ENCODE data around the gene LSG1.
A peak's percentile ranks its signal among the peaks of the same experiment; 100 is the strongest.

LSG1 gene

GRCh38 chr3:194602669-194603171, 69.3 kb downstream of the LSG1 start:
- TF ChIP-seq CTCF (IDR thresholded peaks at IDR 0.05) = no peak
- Histone ChIP-seq H3K9ac (no peak overlapping the region), H3K79me2 (no peaks in the 10 kb centered on the region), H3K27ac (no peak overlapping the region), H2AFZ (no peak overlapping the region), H3K4me3 (ENCODE audit: low read depth, low read length) (no peak overlapping the region), H3K27me3 (ENCODE audit: control insufficient read depth, insufficient read depth, low read length) (no peaks in the 10 kb centered on the region), H3K9me3 (ENCODE audit: control insufficient read depth, low read length) (no peaks in the 10 kb centered on the region), H3K4me2 (ENCODE audit: low read length) (no peak overlapping the region), H3K36me3 (ENCODE audit: control insufficient read depth, insufficient read depth, low read length) (no peaks in the 10 kb centered on the region), H3K4me1 (no peaks in the 10 kb centered on the region)

GRCh38 chr3:194598771-194599557, 73.0 kb downstream of the LSG1 start:
- Histone ChIP-seq H3K79me2 (no peaks in the 10 kb centered on the region), H3K4me2 (ENCODE audit: low read length) (no peak overlapping the region), H3K4me1 (no peaks in the 10 kb centered on the region), H3K27me3 (ENCODE audit: control insufficient read depth, insufficient read depth, low read length) (no peaks in the 10 kb centered on the region), H3K27ac (no peak overlapping the region), H3K9ac (no peak overlapping the region), H2AFZ (no peak overlapping the region), H3K36me3 (ENCODE audit: control insufficient read depth, insufficient read depth, low read length) (no peaks in the 10 kb centered on the region), H3K9me3 (ENCODE audit: control insufficient read depth, low read length) (no peaks in the 10 kb centered on the region), H3K4me3 (ENCODE audit: low read depth, low read length) (no peak overlapping the region)
- no peak for TF ChIP-seq CTCF (IDR thresholded peaks at IDR 0.05)

- H3K79me2 ChIP-seq = no peaks in the 10 kb centered on the region
- H3K4me3 ChIP-seq (ENCODE audit: low read depth, low read length) = no peak overlapping the region
- TF ChIP-seq CTCF (IDR thresholded peaks at IDR 0.05) = no peak
- no peak overlapping the region for H3K9ac ChIP-seq
- no peak overlapping the region for H3K4me2 ChIP-seq (ENCODE audit: low read length)
- H3K36me3 ChIP-seq (ENCODE audit: control insufficient read depth, insufficient read depth, low read length) = no peaks in the 10 kb centered on the region
- H3K27me3 ChIP-seq (ENCODE audit: control insufficient read depth, insufficient read depth, low read length) = no peaks in the 10 kb centered on the region
- H3K9me3 ChIP-seq (ENCODE audit: control insufficient read depth, low read length) = no peaks in the 10 kb centered on the region
- peaks cover 3% of the 10 kb centered on the region for H3K4me1 ChIP-seq
- H2AFZ ChIP-seq = no peak overlapping the region
- no peak overlapping the region for H3K27ac ChIP-seq
Measured at GRCh38 chr3:194596906-194597305, 75.1 kb downstream of the LSG1 start.

- Histone ChIP-seq H3K27ac (no peak overlapping the region), H3K4me1 (peaks cover 6% of the 10 kb centered on the region), H3K4me3 (ENCODE audit: low read depth, low read length) (no peak overlapping the region), H2AFZ (no peak overlapping the region), H3K9me3 (ENCODE audit: control insufficient read depth, low read length) (no peaks in the 10 kb centered on the region), H3K4me2 (ENCODE audit: low read length) (peak overlapping the region; percentile 47), H3K36me3 (ENCODE audit: control insufficient read depth, insufficient read depth, low read length) (no peaks in the 10 kb centered on the region), H3K9ac (no peak overlapping the region), H3K79me2 (no peaks in the 10 kb centered on the region), H3K27me3 (ENCODE audit: control insufficient read depth, insufficient read depth, low read length) (no peaks in the 10 kb centered on the region)
- peak; percentile 24 for TF ChIP-seq CTCF (IDR thresholded peaks at IDR 0.05)
Measured at GRCh38 chr3:194592798-194593752, 78.9 kb downstream of the LSG1 start.
